Iris pigment epithelial cell (primary cell): ENCODE data around the gene PHKG1.
"Not testable (repeated sequence)": the region's sequence is repeated elsewhere in the genome, so short reads cannot be mapped to it uniquely, and the experiment has no call there.

Experiments
- DNase-seq: peaks from one replicate; pipeline ENCODE4 v3.0.0-alpha.2; 2011; ENCODE audit warnings: low read depth

PHKG1 gene

GRCh38 chr7:56045758-56046157 is 47.0 kb downstream of the PHKG1 start:
- not testable (repeated sequence) for DNase-seq

GRCh38 chr7:56040730-56041129 is 52.0 kb downstream of the PHKG1 start:
- DNase-seq = no peak

DNA sequence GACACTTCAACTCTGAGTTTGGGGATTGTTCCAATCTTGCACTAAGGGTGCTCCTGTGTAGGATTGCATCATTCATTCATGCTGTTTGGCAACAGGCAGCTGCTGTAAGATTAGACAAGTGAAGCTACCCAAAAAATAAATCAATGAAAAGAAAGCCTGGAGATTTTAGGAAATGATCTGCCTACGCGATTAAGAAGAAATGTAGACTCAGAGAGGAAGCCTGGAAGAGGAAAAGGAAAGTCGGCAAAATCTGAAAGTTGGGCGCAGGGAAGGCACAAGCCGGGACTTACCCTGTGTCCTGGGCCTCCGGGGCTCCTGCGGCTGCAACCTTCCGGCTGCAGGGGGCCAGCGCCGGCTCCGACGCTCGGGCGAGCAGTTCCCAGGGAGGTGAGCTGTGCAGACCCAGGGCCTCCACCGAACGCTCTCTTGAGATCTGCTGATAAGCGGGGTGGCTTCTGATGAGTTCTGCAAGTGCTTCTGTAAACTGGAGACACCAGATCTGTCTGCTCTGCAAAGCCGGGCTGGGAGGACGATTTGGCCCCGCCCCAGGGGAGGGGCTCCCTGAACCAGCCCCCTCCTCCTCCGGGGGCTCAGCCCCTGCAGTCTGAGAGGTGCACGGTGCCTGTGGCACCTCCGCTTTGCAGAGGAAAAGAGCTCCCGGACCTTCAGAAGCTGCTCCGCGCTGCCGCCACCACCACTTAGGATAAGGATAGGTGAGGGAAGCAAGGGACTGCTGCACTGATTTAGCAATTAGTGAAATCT is 58.9 kb downstream of the PHKG1 start:
- peak; percentile 81 for DNase-seq

GRCh38 chr7:56032578-56032977 is 60.2 kb downstream of the PHKG1 start:
- DNase-seq = not testable (repeated sequence)

- DNase-seq = not testable (repeated sequence)
Observed at GRCh38 chr7:56031556-56031955, 61.2 kb downstream of the PHKG1 start.

DNA sequence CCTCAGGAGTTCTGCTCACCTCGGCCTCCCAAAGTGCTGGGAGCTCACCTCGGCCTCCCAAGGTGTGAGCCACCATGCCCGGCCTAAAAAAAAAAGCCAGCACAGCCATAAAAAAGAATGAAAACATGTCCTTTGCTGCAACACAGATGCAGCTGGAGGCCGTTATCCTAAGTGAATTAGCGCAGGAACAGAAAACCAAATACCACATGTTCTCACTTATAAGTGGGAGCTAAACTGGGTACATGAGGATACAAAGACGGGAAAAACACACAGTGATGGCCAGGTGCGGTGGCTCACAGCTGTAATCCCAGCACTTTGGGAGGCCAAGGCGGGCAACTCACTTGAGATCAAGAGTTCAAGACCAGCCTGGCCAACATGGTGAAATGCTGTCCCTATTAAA is 62.4 kb downstream of the PHKG1 start:
- no peak for DNase-seq
